Neural progenitor cell (in vitro differentiated cells): ENCODE data around the gene FLRT2. TPM values are rescaled to one million over a fixed set of nuclear protein-coding genes. Genes with fewer than 3 reads are reported as not detected.

Experiments used
- DNase-seq: peaks from one replicate; pipeline ENCODE4 v3.0.0-alpha.2; 2016; ENCODE audit warnings: low spot score
- H2AFZ ChIP-seq: fragments of 200-600 bp; sonication (generic); replicated peaks from 2 replicates; pipeline ENCODE4 v1.6.1; 2016; ENCODE audit warnings: antibody characterized with exemption
- H3F3A ChIP-seq: fragments of 200-600 bp; sonication (generic); 2 replicates; pipeline ENCODE4 v1.6.1; 2016; ENCODE audit warnings: antibody characterized with exemption, low read depth
- H3K27ac ChIP-seq: fragments of 200-600 bp; sonication (generic); 2 replicates; pipeline ENCODE4 v1.5.1; 2016; ENCODE audit warnings: mild to moderate bottlenecking
- H3K27me3 ChIP-seq: fragments of 200-600 bp; sonication (generic); 2 replicates; pipeline ENCODE4 v1.6.1; 2016; ENCODE audit warnings: mild to moderate bottlenecking, moderate library complexity
- H3K36me3 ChIP-seq: fragments of 200-600 bp; sonication (generic); 2 replicates; pipeline ENCODE4 v1.5.1; 2016
- H3K4me1 ChIP-seq: fragments of 200-600 bp; sonication (generic); 2 replicates; pipeline ENCODE4 v1.6.1; 2016; ENCODE audit warnings: mixed run types
- H3K4me2 ChIP-seq: fragments of 200-600 bp; sonication (generic); 2 replicates; pipeline ENCODE4 v1.6.1; 2016
- H3K4me3 ChIP-seq: fragments of 200-600 bp; sonication (generic); 2 replicates; pipeline ENCODE4 v1.5.1; 2016
- H3K79me2 ChIP-seq: fragments of 200-600 bp; sonication (generic); 2 replicates; pipeline ENCODE4 v1.6.1; 2016; ENCODE audit warnings: low read depth
- H3K9ac ChIP-seq: fragments of 200-600 bp; sonication (generic); 2 replicates; pipeline ENCODE4 v1.6.1; 2016
- H3K9me3 ChIP-seq: fragments of 200-600 bp; sonication (generic); 2 replicates; pipeline ENCODE4 v1.5.1; 2016; ENCODE audit warnings: low read depth
- H4K20me1 ChIP-seq: fragments of 200-600 bp; sonication (generic); 2 replicates; pipeline ENCODE4 v1.6.1; 2016; ENCODE audit warnings: low read depth
- H3K27ac Mint-ChIP-seq: 3 replicates; pipeline ENCODE4 v1.8.0; 2021; ENCODE audit warnings: mixed read lengths
- H3K27me3 Mint-ChIP-seq: 2 replicates; pipeline ENCODE4 v1.8.0; 2022; ENCODE audit warnings: low read depth, mild to moderate bottlenecking, inconsistent platforms, moderate library complexity, mixed read lengths; ENCODE audit not compliant: insufficient read depth
- H3K36me3 Mint-ChIP-seq: 3 replicates; pipeline ENCODE4 v1.8.0; 2021; ENCODE audit warnings: mixed read lengths
- H3K4me1 Mint-ChIP-seq: 3 replicates; pipeline ENCODE4 v1.8.0; 2021; ENCODE audit warnings: mixed read lengths
- H3K4me3 Mint-ChIP-seq: 3 replicates; pipeline ENCODE4 v1.8.0; 2021; ENCODE audit warnings: mild to moderate bottlenecking, moderate library complexity, mixed read lengths
- H3K9me3 Mint-ChIP-seq: 3 replicates; pipeline ENCODE4 v1.8.0; 2020; ENCODE audit warnings: mixed read lengths
- CTCF ChIP-seq: fragments of 200-600 bp; sonication (generic); IDR thresholded peaks from 2 replicates; pipeline ENCODE4 v1.5.1; 2017; ENCODE audit warnings: antibody characterized with exemption, mild to moderate bottlenecking
- EZH2 ChIP-seq: fragments of 200-600 bp; sonication (generic); IDR thresholded peaks from 2 replicates; pipeline ENCODE4 v1.6.1; 2017; ENCODE audit warnings: antibody characterized with exemption, mild to moderate bottlenecking, moderate library complexity
- EZH2phosphoT487 ChIP-seq: fragments of 200-600 bp; sonication (generic); IDR thresholded peaks from 2 replicates; pipeline ENCODE4 v1.6.1; 2017; ENCODE audit warnings: antibody characterized with exemption
- total RNA-seq: library from RNA; depleted of rRNA; stranded (reverse); fragments of >200 nt; gene quantifications from 2 replicates; pipeline ENCODE4 v1.2.3, GENCODE V29; 2015; ENCODE audit warnings: low replicate concordance

Gene FLRT2
- total RNA-seq, 1 donor from 2014 or later = 8.5 TPM

GRCh38 chr14:85616886-85617285, 86.9 kb downstream of the FLRT2 start:
- Histone ChIP-seq H3K4me1 (peaks cover 9% of the 10 kb centered on the region), H3K9ac (no peak overlapping the region), H3K4me3 (no peak overlapping the region), H3K9me3 (no peaks in the 10 kb centered on the region), H4K20me1 (peaks cover 6% of the 10 kb centered on the region), H3K79me2 (no peaks in the 10 kb centered on the region), H3F3A (no peaks in the 10 kb centered on the region), H3K36me3 (no peaks in the 10 kb centered on the region), H3K27me3 (peaks cover 6% of the 10 kb centered on the region), H3K27ac (no peak overlapping the region), H2AFZ (no peak overlapping the region), H3K4me2 (no peak overlapping the region)
- Mint-ChIP-seq H3K4me3 (no peak overlapping the region), H3K9me3 (no peaks in the 10 kb centered on the region), H3K27ac (no peak overlapping the region), H3K27me3 (peaks cover 2% of the 10 kb centered on the region), H3K36me3 (peaks cover 11% of the 10 kb centered on the region), H3K4me1 (peaks cover 10% of the 10 kb centered on the region)
- TF ChIP-seq EZH2phosphoT487 (no peak), CTCF (no peak), EZH2 (no peak)
- no peak for DNase-seq

- Histone ChIP-seq H3K36me3 (no peaks in the 10 kb centered on the region), H3K79me2 (no peaks in the 10 kb centered on the region), H3K4me2 (no peak overlapping the region), H4K20me1 (peaks cover 6% of the 10 kb centered on the region), H3K27ac (no peak overlapping the region), H3K9ac (no peak overlapping the region), H3K9me3 (no peaks in the 10 kb centered on the region), H3F3A (no peaks in the 10 kb centered on the region), H2AFZ (no peak overlapping the region), H3K4me3 (no peak overlapping the region), H3K4me1 (peaks cover 9% of the 10 kb centered on the region), H3K27me3 (peaks cover 6% of the 10 kb centered on the region)
- H3K9me3 Mint-ChIP-seq = peaks cover 4% of the 10 kb centered on the region
- peaks cover 10% of the 10 kb centered on the region for H3K4me1 Mint-ChIP-seq
- TF ChIP-seq EZH2phosphoT487 (peak; percentile 65), EZH2 (no peak)
- no peak overlapping the region for H3K27ac Mint-ChIP-seq
- peaks cover 6% of the 10 kb centered on the region for H3K27me3 Mint-ChIP-seq
- no peak overlapping the region for H3K4me3 Mint-ChIP-seq
- peaks cover 20% of the 10 kb centered on the region for H3K36me3 Mint-ChIP-seq
- DNase-seq = peak; percentile 24
Observed at GRCh38 chr14:85617791-85618190, 87.8 kb downstream of the FLRT2 start.

GRCh38 chr14:85618390-85618789, 88.4 kb downstream of the FLRT2 start:
- no peak overlapping the region for H3K4me2 ChIP-seq
- H3K4me1 ChIP-seq = peaks cover 9% of the 10 kb centered on the region
- H3K36me3 Mint-ChIP-seq = peaks cover 24% of the 10 kb centered on the region
- no peaks in the 10 kb centered on the region for H3K36me3 ChIP-seq
- no peak overlapping the region for H3K4me3 Mint-ChIP-seq
- H3K4me1 Mint-ChIP-seq = peaks cover 10% of the 10 kb centered on the region
- H3K79me2 ChIP-seq = no peaks in the 10 kb centered on the region
- no peak overlapping the region for H3K27ac ChIP-seq
- TF ChIP-seq EZH2 (no peak), CTCF (no peak), EZH2phosphoT487 (no peak)
- H3K9me3 Mint-ChIP-seq = peaks cover 4% of the 10 kb centered on the region
- no peaks in the 10 kb centered on the region for H3F3A ChIP-seq
- no peak overlapping the region for H2AFZ ChIP-seq
- no peak overlapping the region for H3K4me3 ChIP-seq
- peaks cover 6% of the 10 kb centered on the region for H4K20me1 ChIP-seq
- no peak overlapping the region for H3K27ac Mint-ChIP-seq
- H3K9me3 ChIP-seq = no peaks in the 10 kb centered on the region
- H3K27me3 ChIP-seq = peaks cover 6% of the 10 kb centered on the region
- peaks cover 6% of the 10 kb centered on the region for H3K27me3 Mint-ChIP-seq
- H3K9ac ChIP-seq = no peak overlapping the region
- no peak for DNase-seq

GRCh38 chr14:85618978-85619377, 89.0 kb downstream of the FLRT2 start:
- H3K27ac ChIP-seq = no peak overlapping the region
- Mint-ChIP-seq H3K4me1 (peaks cover 10% of the 10 kb centered on the region), H3K27ac (no peak overlapping the region), H3K27me3 (peaks cover 6% of the 10 kb centered on the region), H3K36me3 (peaks cover 24% of the 10 kb centered on the region), H3K4me3 (no peak overlapping the region), H3K9me3 (peaks cover 4% of the 10 kb centered on the region)
- H3K79me2 ChIP-seq = no peaks in the 10 kb centered on the region
- no peaks in the 10 kb centered on the region for H3K36me3 ChIP-seq
- H2AFZ ChIP-seq = no peak overlapping the region
- H4K20me1 ChIP-seq = peaks cover 6% of the 10 kb centered on the region
- no peak for TF ChIP-seq EZH2phosphoT487
- TF ChIP-seq CTCF = no peak
- TF ChIP-seq EZH2 = no peak
- no peak for DNase-seq
- no peaks in the 10 kb centered on the region for H3F3A ChIP-seq
- no peak overlapping the region for H3K4me3 ChIP-seq
- peaks cover 6% of the 10 kb centered on the region for H3K27me3 ChIP-seq
- H3K9ac ChIP-seq = no peak overlapping the region
- no peak overlapping the region for H3K4me2 ChIP-seq
- H3K9me3 ChIP-seq = no peaks in the 10 kb centered on the region
- H3K4me1 ChIP-seq = peaks cover 9% of the 10 kb centered on the region
